Activated CD4-positive, CD25-positive, alpha-beta regulatory T cell (primary cell): ENCODE measurements around the gene WNK1.
"Not testable (repeated sequence)": the region's sequence is repeated elsewhere in the genome, so short reads cannot be mapped to it uniquely, and the experiment has no call there.

Experiments
- DNase-seq, 4 experiments: peaks; one replicate each; lab custom pipeline; 2025; lab: John Stamatoyannopoulos, UW

The WNK1 gene

DNA sequence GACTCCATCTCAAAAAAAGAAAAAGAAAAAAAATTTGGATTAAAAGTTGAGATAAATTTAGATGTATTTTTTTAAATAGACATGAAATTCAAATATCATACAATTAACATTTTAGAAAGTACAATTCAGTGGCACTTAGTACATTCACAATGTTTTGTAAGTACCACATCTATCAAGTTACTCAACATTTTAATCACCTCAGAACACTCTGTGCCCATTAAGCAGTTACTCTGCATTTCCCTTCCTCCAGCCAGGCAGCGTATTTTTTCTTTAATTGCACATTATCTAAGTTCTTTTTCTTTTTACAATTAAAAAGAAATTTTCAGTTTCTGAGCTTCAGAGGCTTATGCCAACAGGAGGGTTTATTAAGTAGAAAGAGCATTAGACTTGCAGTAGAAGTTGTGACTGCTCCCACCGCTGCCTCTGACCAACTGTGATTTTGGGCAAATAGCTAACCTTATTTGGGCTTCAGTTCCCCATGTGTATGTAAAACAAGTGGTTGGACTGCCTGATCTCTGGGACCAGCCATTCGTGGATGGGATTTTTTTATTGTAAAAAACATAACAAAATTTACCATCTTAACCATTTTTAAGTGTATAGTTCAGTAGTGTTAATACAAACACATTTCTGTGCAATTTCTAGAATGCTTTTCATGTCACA is 65.7 kb downstream of the WNK1 start:
- no peak for DNase-seq

DNA sequence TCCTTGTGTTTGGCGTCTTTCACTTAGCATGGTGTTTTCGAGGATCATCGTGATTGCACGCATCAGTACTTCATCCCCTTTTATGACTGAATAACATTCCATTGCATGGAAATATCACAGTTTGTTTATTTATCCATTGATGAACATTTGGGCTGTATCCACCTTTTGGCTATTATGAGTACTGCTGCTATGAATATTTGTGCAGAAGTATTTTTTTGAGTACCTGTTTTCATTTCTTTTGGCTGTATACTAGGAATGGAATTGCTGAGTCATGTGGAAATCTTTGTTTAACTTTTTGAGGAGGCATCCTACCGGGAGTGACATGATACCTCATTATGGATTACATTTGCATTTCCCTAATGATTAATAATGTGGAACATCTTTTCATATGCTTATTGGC is 66.4 kb downstream of the WNK1 start:
- DNase-seq = no peak

DNA sequence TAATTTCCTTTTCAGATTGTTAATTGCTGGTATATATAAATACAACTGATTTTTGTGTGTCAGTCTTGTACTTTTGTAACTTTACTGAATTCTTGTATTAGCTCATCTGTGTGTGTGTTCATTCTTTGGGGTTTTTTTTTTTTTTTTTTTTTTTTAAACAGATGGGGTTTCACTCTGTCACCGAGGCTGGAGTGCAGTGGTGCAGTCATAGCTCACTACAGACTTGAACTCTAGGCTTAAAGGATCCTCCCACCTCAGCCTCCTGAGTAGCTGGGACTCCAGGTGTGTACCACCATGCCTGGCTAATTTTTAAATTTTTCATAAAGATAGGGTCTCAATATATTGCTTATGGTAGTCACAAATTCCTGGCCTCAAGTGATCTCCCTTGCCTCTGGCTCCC is 68.0 kb downstream of the WNK1 start:
- DNase-seq = no peak

DNA sequence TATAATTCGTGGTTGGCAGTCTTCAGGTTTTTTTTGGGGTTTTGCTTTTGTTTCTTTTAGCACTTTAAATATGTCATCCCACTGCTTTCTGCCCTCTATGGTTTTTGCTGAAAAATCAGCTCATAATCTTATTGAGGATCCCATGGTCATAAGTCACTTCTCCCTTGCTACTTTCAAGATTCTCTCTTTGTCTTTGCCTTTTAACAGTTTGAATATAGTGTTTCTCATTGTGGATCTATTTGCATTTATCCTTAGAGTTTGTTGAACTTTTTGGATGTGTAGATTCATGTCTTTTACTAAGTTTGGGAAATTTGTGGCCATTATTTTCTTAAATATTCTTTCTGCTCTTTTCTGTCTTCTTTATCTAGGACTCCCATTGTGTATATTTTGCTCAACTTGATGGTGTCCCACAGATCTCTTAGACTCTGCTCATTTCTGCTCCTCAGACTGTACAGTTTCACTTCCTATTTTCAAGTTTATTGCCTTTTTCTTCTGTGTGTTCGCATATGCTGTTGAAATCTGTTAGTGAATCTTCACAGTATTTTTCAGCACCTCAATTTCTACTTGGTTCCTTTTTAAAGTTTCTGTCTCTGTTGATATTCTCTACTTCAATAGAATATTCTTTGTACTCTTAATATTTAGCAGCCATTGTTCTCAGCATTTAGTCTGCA is 70.8 kb downstream of the WNK1 start:
- no peak for DNase-seq

DNA sequence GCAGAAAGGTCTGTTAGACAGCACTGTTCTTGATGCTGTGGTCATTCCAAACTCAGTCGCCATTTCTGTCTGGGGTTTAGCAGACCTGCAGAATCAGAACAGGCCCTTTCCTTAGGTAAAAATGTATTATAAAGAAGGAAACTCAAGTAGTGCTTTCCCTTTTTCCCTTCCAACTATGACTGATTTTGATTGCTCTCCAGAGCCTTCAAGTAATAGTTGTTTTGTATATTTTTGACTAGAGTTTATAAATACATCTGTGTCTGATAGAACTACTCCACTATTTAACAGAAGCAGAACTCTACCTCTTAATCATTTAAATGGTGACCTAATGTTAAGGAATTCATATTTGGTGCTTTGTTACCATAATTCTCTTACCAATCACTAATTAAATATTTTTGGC is 74.0 kb downstream of the WNK1 start:
- no peak for DNase-seq

DNA sequence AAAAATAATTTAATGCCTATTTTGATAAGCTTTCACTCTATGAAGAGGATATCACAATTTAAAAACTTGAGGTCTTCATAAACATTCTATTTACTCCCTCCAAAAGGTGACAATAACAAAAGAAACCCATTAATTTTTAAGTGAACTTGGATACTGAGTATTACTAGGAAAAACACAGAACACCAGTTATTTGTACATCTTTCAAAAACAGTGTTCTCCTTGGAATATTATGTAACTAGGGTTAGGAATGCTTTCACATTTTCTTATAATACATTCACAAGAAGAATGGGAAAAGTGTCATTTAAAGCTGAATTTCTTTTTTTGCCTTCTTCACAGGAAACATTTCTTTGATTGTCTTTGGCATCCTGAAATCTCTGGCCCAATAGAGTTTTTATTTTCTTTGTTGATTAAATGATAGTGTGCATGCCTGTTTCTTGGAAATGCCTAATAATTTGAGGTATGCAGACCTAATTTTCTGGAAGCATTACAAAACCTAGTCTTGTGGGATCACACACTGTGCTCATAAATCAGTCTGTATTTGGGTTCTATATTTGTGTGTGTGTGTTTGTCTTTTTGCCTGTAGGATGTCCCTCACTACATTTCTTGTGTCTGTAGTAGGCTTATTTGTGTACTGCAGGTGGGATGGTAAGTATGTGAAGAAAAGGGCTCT is 76.5 kb downstream of the WNK1 start:
- no peak for DNase-seq

DNA sequence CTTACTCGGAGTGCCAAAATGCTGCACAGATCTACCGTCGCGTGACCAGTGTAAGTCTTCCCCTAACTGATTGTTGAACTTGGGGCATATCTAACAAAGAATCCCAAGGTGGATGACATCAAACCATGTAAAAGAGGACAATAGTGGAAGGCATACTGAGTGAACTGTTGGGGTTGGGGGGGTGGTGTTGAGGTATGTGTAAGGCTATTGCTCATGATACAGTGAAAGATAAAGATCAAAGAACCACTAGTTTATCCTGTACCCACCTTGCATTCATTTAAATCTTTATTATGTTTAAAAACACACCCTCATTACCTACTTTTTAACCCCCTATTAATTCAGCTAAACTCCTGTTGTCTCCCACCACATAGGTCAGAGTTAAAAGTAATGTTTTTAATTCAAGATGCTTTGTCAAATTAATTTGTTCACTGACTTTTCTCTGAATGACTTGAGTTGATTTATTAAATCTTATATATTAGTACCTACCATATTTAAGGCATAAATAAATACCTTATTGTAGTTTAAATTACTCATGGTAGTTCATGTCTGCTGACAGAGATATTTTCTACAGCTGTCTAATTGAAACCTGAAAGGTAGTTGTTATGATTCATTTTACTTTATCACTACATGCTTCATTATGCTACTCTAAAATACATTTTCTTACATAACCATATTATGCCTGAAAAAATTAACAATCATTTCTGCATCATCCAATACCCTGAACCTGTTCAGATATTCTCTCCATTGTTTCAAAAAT is 77.9 kb downstream of the WNK1 start:
- no peak for DNase-seq

DNA sequence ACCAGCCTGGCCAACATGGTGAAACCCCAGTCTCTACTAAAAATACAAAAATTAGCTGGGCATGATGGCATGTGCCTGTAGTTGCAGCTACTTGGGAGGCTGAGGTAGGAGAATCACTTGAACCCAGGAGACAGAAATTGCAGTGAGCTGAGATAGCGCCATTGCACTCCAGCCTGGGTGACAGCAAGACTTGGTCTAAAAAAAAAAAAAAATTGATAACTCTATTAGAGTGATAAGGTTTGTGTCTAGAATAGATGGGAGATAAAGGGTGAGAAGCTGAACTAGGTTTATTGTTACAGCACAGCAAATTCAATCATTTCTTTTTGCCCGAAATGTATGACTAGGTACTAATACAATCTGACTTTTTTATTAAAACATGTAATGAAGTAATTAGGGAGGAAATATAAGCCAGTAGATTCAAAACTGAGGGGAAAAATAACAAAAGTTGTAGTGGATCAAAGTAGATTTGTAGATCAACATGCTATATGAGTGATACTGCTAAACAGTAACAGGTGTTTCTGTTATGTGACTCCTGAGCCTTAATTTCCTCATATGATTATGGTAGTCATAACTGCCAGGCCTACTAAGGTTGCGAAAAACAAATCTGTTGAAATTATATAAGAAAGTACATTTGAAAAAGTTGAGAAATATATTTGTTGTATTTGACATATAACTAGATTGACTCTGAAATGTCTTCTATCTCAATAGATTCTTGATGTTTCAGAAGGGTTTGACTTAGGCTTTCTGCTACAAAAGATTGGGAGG is 83.6 kb downstream of the WNK1 start:
- no peak for DNase-seq

DNA sequence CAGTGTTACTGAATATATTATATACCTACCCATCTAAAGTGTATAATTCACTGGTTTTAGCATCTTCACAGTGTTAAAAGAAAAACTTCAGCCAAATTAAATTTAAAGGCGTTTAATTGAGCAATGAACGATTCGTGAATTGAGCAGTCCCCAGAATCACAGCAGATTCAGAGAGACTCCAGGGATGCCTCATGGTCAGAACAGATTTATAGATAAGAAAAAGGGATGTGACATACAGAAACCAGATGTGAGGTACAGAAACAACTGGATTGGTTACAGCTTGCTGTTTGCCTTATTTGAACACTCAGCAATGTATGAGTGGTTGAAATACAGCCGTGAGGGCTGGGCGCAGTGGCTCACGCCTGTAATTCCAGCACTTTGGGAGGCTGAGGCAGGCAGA is 84.6 kb downstream of the WNK1 start:
- no peak for DNase-seq

DNA sequence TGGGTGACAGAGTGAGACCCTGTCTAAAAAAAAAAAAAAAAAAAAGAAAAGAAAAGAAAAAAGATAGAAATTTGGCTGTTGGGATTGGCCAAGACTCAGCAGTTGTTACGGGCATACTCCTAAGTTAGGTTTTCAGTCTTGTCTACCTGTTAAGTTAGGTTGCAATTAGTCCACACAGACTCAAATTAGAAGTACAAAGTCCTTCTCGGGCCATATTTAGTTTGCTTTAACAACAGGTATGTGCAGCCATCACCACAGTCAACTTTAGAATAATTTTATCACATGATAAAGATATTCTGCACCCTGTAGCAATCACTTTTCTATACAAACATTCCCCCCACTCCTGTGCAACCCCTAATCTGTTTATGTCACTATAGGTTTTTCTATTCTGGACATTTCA is 85.2 kb downstream of the WNK1 start:
- DNase-seq = no peak

DNA sequence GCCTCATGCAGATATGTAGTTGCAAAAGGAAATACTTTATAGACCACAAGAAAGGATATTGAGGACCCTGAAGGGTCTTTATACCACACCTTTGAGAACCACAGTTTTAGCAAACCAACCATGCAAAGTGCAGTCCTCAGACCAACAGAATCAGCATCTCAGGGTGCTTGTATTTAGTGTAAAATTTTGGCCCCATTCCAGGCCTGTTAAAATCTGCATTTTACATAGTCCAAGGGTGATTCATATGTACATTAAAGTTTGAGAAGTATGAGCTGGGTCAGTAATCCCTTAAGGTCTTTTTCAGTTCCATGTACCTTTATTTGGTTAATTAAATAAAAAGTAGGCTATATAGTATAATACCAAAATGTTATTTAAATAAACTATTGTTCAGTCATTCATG is 91.2 kb downstream of the WNK1 start:
- no peak for DNase-seq

DNA sequence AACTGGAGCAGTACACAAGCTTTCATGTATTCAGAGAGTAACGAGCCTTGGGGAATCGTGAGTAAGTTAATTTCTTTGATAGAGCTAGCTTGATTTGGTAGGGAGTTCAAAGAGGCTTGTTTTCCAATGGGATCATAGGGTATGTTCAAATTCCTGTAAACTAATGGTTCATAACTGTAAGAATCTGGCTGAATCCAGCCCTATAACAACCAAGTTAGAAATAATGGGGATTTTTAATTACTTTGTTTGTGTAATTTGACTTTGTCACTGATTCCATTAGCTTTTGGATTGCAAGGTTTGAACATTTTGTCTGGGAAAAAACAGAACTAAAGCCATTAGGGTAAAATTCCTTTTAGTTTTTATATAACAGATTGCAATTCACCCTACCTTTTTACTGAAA is 94.0 kb downstream of the WNK1 start:
- no peak for DNase-seq

DNA sequence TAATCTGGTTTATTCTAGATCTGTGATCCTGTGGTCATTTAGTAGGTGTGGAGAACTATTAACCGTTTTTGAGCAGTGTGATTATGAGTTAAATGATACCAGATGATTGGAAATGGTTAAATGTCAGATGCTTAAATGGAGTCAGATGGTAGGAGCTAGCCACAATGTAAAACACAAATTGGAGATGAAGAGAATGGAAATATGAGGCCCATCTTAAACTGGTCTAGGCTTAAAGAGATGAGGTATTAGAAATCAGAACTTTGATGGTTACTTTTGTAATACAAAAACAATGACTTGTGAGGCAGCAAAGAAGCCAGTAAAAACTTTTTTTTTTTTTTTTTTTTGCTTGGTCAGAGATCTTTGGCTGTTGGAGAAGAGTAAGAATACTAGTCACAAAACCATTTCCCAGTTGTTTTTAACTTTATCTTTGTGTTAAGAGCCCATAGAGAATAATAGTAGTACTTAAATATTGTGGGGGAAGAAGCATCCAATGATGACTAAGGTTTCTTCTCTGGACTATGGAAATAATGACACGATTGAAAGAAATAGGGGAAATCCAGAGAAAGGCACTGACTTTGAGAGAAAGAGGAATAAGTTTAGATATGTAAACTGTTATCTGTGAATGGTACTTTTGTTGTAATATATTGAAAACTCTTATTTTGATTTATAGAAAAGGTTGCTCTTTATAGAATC is 95.9 kb downstream of the WNK1 start:
- no peak for DNase-seq

DNA sequence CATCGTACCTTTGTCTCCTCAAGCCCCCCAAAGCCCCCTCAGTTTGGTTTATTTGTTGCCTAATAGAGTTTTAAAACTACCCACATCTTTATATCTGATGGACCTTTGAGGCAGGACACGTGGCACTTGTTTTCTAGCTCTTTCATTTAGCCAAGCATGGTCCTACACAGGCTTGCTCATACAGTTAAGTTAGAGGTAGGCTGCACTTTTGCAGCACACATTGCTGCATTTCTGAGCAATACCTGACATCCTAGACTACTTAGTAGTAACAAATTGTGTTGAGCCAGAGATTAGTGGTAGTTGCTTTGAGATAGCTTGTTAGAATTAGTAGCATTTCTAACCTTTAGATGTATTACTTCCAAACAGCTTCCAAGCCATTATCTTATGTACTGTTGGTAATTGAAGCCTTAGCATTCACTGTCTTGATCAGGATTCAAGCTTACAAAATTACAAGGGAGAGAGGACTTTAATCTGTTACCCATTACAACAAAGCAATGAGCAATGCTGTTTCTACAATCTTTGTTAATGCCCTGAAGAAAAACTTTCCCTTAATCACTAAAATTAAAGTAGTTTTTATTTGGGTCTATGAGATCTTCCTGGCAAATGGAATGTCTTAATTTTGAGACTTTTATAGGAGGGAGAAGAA is 96.6 kb downstream of the WNK1 start:
- DNase-seq = no peak

DNA sequence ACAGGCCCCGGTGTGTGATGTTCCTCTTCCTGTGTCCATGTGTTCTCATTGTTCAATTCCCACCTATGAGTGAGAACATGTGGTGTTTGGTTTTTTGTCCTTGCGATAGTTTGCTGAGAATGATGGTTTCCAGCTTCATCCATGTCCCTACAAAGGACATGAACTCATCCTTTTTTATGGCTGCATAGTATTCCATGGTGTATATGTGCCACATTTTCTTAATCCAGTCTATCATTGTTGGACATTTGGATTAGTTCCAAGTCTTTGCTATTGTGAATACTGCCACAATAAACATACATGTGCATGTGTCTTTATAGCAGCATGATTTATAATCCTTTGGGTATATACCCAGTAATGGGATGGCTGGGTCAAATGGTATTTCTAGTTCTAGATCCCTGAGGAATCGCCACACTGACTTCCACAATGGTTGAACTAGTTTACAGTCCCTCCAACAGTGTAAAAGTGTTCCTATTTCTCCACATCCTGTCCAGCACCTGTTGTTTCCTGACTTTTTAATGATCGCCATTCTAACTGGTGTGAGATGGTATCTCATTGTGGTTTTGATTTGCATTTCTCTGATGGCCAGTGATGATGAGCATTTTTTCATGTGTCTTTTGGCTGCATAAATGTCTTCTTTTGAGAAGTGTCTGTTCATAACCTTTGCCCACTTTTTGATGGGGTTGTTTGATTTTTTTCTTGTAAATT is 97.5 kb downstream of the WNK1 start:
- DNase-seq = not testable (repeated sequence)

DNA sequence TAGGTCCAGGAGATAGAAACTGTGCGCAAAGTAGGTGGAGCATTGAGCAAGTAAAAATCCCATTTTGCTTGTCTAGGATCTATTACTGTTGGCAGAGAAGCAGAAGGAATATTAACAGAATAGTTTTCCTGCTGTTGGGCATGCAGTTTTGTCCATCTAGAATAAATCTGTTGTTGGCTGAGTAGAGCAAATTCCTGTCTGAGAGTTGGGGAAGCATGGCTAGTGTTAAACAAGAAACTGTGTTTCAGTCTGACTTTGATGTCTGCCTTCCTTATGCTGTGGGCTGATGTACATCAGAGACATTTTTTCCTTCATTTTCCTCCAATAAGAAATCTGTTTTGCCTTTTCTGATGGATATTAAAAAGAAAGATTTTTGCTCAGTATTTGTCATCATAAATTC is 99.0 kb downstream of the WNK1 start:
- no peak for DNase-seq

DNA sequence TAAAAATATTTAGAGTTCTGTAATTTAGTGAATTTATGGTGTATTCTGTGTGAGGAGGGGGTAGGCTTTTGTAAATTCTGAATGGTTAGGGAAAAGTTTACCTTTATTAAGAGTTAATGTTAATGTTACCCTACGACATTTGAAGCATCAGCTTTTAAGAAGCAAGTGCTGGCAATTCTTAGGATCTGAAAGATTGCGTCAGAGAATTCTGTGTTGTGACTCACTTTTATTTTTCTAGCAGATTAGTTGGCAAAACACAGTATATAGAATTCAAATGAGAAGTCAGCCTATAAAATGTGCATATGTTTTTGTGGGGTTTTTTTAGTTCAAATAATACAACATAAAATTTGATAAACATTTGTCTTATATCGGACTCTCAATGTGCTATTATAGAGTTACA is 99.5 kb downstream of the WNK1 start:
- no peak for DNase-seq

DNA sequence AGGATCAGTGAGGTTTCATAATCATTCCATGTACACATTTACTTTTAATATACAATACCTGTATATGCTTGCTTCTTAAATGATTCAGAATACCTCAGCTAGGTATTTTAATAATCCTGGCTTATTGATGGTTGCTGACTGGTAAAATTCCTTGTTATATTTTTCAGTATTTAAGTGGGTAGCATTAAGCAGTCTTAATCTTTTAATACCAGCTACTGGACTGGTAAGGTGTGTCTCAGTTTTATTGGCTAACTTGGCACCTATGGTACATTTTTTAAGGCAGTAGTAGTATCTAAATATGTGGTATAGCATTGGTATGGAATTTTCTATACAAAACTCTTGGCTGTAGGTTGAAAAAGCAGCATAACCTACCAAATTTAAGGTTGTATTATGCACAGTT is 100.5 kb downstream of the WNK1 start:
- no peak for DNase-seq

DNA sequence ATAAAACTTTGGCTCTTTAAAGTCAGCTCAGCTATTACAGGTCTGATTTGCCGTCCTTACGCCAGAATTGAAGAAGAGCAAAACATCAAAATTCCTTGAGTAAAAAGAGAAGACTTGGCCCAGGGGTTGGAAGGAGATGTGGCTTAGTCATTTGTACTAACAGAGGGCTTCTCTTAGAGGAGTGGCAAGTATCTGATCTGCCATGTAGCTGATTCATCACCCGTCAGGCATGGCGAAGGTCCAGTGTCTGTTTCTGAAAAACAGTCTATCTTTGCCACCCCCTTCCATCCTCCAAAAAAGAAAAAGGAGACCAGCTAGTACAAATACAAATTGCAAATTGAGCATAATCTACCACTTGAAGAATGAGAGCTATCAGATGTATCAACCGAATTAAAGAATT is 105.2 kb downstream of the WNK1 start:
- DNase-seq = no peak

DNA sequence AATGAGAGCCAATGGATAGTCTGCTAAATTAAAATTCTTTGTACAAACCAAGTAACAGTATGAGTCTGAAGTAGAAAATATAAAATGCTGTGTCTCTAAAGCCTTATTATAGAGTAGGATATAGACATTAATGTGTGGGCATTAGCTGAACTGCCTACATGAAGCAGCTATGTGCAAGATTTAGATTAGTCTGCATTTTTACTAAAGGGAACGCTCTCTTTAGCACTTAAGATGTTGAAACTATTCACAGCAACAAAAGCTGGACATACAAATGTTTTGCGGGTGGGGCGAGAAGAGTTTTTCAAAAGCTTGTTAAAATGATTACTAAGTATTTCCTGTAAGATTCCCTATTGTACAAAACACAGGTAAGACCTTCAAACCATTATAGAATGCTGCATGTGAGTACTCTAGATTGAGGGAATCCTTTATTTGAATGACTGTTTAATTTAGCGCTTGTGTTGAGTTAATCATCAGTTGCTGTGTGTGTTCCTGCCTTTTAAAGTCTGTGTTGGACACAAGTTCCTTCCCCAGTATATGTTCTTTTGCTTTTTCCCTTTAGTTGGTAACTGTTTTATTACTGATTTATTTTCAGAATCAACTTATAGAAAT is 110.0 kb downstream of the WNK1 start:
- no peak for DNase-seq
